Hematopoietic multipotent progenitor cell treated with erythropoietin and hydrocortisone succinate and interleukin-3 and kit ligand, for 15 days (in vitro differentiated cells): ENCODE results near the gene PRXL2B.
"Not testable (repeated sequence)": the region's sequence is repeated elsewhere in the genome, so short reads cannot be mapped to it uniquely, and the experiment has no call there.

ENCODE experiments used
- DNase-seq: peaks from one replicate; pipeline ENCODE4 v3.0.0-alpha.2; 2015; ENCODE audit warnings: low spot score

Gene PRXL2B

DNA sequence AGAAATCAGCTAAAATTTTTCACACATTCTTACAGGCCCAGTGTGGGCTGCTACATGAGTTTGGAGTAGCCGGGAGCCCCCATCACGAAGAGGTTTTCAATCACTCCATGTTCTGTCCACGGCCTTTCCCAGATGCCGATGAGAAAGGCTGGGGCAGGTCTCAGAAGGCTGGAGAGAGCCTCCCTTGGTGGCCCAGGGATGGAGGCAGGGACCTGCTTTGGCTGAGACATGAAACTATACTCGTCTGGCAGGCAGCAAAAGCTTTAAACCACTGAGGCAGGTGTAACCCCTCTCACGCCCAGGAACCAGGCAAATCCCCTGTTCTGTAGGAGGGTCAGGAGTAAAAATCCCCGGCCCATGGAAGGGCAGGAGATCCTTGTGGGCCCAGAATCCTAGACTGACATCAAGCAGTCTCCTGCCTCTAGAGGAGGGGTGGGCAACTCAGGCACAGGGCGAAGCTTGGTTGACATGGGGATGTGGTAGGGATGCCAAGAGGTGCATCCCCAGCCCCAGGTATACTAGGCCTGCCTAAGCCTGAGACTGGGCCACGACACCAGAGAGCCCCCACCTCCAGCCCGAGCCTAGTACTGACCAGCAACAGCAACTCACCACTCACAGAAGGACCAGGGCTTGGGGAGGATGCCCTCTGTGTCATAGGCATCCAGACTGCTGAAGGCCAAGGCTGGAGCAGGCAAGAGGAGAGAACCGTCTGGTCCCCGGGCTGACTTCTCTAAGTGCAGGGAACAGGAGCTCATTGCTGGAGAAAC lies 37.2 kb downstream of the PRXL2B start:
- no peak for DNase-seq

DNA sequence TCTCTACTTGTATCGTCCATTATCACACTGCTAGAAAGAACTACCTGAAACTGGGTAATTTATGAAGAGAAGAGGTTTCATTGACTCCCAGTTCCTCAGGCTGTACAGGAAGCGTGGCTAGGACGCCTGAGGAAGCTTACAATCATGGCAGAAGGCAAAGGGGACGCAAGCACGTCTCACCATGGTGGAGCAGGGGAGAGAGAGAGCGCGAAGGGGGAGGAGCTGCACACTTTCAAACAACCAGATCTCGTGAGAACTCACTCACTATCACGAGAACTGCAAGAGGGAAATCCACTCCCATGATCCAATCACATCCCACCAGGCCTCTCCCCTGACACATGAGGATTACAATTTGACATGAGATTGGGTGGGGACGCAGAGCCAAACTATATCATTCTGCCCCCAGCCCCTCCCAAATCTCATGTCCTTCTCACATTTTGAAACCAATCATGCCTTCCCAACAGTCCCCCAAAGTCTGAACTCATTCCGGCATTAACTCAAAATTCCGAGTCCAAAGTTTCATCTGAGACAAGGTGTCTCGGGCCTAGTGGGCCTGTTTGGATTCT lies 38.2 kb downstream of the PRXL2B start:
- no peak for DNase-seq

DNA sequence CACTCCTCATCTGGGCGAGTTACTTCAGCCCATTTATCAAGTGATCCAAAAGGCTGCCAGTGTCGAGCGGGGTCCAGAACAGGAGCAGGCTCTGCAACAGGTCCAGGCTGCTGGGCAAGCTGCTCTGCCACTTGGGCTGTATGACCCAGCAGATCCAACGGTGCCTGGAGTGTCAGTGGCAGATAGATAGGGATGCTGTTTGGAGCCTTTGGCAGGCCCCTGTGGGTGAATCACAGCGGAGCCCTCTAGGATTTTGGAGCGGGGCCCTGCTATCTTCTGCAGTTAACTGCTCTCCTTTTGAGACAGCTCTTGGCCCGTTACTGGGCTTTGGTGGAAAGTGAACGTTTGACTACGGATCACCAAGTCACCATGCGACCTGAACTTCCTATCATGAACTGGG lies 38.7 kb downstream of the PRXL2B start:
- DNase-seq: no peak

DNA sequence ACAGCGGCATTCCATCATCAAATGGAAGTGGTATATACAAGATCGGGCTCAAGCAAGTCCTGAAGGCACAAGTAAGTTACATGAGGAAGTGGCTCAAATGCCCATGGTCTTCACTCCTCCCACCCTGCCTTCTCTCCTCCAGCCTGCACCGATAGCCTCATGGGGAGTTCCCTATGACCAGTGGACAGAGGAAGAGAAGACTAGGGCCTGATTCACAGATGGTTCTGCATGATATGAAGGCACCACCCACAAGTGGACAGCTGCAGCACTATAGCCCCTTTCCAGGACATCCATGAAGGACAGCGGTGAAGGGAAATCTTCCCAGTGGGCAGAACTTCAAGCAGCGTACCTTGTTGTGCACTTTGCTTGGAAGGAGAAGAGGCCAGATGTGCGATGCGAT lies 39.2 kb downstream of the PRXL2B start:
- not testable (repeated sequence) for DNase-seq

DNA sequence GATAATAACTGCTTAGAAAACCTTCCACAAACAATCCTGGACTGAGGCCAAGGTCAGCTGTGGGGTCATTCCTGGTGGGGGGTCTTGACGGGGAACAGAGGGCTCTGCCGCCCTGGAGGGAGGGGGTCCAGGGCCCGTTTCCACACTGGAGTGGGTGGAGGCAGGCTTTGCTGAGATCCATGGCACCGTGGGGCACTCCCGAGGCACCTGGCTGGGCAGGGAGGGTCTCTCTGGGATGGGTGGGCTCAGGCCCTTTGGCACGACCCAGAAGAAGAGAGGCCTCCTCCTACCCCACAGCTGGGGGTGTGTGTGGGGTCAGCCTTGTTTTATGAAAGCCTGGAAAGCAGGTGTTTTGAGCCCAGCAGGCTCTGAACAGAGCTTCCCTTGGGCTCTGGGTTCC lies 41.2 kb downstream of the PRXL2B start:
- DNase-seq: no peak

DNA sequence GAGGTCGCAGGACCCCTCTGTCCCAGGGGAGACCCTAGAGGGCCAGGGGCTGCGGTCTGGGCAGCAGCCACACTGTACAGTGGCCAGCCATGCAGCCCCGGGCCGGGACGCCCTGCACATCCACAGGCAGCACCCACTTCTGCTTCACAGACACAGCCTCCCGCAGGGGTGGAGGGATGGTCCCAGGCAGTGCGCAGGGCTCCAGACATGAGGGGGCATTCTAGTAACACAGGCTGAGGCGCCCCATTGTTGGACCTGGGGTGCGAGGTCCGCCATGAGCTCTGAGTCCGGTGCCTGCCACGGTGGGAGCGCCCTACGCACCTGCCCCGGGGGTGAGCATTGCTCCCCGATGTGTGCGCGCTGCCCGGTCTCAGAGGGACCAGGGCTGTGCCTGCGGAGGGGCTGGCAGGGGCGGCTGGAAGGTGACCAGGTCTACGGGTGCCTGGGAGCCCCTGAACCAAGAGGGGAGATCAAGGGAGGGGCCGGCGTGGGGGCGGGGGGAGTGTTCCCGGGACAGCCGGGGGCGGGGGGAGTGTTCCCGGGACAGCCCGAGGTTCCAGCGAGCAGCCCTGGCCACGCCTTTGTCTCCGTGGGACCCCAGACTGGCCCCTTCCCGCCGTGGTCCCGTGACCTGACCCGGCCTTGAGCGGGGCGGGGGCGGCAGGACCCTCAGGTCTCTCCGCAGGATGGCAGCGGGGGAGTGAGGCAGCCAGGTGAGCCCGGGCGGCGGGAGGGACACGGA lies 41.8 kb downstream of the PRXL2B start:
- DNase-seq: no peak

DNA sequence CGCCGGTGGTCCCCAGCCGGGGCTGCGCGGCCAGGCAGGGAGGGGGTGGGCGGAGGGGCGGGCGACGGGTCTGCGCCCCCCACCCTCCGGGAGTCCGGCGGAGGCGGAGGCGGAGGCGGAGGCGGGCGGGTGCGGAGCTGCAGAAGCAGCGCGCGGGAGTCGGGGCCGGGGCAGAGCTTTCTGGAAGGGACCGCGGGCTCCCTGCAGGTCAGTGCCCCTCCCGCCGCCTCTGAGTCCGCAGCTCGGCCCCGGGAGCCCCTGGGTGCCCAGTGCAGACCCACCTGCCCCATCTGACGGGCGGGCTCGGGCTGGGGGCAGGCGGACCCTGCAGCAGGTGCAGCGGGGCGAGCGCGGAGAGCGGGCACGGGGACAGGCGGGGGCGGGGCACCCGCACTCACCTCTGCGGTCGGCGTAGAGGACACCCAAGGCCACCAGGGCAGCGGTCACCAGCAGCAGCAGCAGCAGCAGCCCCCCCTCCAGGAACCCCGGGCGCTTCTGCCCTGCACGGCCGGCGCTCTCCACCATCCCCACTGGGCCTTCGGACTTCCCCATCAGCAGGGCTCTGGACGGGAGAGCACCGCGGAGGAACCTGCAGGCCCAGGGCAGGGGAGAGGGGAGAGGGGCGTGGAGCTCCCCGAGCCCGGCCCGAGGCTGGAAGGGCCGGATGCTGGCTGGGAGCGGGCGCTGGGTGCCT lies 42.5 kb downstream of the PRXL2B start:
- DNase-seq: no peak

DNA sequence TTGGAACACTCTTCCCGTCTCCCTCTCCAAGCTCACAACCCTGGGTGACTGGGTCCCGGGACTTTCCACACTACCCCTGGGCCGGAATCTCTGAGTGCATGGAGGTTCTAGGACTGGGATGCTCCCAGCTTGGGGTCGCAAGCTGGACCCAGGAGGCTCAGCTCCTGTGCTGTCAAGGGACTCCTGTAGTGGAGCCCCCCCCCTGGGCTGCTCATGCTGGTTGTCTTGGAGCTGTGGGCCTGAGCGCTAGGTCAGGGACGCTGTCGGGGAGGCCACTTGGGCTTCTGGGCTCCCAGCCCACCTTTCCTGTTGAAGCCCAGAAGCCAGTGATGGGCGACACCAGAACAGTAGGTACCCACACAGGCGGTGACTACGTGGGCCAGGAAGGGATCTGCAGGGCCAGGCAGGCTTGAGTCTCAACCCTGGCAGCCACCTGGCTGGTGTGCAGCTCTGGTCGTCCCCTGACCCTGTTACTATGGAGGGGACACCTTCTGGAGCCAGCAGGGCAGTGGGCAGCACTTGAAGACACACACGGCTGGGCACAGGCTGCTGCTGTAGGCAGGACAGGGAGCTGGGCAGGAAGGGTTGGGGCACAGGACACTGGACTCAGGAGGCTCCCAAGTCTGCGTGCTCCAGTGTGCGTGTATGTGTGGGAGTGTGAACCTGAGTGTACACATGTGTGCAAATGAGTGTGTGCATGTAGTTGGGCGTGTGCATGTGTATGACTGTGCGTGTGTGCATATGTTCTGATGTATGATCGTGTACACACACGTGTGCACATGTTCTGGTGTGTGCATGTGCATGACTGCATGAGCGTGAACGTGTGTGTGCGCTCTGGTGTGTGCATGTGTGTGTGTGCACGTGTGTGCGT lies 43.3 kb downstream of the PRXL2B start:
- DNase-seq: no peak

DNA sequence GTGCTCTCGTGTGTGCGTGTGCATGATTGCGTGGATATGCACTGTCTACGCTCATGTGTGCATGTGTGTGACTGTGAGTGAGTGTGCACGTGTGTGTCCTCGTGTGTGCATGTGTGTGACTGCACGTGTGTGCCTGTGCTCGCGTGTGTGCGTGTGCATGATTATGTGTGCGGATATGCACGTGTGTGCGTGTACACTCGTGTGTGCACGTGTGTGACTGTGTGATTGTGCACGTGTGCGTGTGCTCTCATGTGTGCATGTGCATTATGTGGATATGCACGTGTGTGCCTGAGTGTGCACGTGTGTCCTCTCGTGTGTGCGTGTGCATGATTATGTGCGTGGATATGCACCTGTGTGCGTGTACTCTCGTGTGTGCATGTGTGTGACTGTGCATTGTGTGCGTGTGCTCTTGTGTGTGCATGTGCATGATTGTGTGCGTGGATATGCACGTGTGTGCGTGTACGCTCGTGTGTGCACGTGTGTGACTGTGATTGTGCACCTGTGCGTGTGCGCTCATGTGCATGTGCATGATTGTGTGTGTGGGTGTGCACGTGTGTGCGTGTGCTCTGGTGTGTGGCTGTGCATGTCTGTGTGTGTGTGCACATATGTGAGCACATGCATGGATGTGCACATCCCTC lies 44.0 kb downstream of the PRXL2B start:
- no peak for DNase-seq

DNA sequence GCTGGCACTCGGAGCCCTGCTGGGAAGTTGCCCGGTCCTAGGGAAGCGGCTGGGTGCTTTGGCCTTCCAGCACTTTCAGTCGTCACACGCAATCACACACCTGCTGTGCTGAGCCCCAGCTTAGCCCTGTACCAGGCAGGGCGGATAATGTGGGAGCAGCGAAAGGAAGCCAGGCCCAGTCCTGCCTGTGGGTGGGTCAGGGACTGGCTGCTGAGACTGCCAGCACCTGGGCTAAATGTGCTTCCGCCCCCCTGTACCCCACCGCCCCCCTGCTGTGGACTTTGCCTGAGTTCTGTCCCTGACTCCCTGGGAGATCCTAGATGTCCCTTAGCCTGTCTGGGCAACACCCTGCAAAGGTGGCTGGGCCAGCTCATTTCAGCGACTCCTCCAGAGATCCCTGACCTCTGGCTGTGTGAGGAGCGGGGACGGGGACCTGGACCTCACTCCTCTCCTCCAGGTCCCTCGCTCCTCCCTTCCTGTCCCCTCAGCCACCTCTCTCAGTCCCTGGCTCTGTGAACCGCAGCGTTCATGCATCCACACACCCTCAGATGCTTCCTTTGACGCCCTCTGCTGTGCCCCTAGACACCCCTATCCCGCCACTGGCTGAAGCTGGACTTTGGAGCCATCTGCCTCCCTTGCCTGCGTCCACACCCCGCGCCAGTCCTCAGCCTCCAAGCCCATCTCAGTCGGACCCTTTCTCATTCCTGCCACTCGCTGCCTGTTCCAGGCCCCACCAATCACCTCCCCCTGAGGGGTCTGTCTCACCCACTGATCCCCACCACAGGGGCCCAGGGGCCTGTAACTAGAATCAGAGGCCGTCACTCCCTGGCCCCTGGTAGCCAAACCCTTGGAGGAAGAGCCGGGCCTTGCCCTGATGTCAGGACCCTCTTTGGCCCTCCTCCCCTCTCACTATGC lies 44.8 kb downstream of the PRXL2B start:
- no peak for DNase-seq

DNA sequence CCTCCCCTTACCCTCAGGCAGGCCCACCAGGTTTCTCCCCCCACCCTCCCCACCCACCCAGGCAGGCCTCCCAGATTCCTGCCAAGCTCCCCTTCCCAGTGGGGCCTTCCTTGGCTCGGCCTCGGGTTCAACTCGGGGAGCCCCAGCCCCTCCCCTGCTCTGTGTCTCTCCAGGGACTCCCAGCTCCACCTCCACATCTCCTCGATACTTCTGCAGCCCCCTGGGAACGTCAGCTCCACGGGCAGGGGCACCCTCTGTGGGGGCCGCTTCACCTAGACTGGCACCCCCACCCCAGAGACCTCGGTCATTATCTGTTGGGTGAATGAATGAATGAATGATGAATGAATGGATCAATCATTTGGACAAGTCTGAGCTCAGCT lies 45.5 kb downstream of the PRXL2B start:
- no peak for DNase-seq

DNA sequence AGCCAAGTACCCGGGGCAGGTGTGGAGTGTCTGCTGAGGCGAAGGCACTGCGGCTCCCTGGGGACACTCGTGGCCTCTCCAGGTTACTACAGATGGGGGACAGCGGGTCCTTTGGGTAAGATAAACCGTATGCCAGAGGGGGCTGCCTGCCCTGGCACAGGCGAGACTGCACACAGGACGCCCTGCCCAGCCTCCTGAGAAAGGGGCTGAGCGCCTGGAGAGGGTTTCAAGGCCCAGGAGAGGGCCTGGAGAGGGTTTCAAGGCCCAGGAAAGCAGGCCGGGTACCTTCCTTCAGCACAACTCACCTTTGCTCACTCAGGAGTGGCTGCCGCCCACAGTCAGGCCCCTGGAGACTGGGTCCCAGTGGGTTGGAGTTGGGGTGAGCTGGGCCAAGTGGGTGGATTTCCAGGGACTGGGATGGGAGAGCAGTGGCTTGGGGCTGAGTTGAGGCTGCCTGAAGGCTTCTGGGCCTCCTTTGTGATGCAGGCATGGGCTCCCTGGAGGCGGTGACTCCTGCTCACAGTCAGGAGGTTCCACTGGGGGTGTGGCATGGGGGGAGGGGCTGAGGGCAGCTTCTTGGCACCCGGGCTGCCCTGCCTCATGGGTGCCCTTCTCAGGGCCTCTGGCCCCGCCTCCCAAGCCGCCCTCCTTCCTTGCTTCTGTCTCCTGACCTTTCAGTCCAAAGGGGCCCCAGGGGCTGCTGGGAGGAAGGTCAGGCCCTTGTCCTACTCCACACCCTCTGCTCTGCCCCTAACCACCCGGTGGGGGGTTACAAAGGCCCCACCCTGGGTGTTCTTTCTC lies 46.2 kb downstream of the PRXL2B start, which contains the start of gene MMEL1:
TSS of gene MMEL1 (minus strand) at position 456 of the 801 bp plus-strand sequence. CDS start 3,532 bp downstream, outside the sequence.
- no peak for DNase-seq

DNA sequence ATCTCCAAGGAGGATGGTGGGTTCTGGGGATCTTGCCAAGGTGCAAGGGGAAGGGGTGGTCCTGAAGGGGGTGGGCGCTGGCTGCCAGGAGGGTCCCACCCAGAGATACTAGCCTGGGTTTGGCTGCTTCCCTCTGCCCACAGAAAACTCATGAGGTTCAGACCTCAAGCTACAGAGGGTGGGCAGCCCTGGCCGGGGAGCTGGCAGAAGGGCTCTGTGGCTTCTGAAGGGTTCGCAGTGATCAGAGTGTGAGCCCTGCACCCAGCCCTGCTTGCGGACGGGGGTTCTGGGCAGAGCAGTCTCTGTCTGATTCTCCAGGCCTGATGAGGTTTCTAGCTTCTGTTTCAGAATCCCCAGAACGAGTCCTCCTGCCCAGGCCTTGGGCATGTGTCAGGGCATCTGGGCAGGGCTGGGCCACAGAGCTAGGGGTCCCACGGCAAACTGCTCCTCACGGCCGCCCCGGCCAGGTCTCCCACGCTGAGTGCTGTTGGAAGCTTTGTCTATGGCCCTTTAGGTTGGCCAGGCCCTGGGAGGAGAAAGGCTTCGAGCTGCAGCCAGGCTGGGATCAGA lies 46.9 kb downstream of the PRXL2B start:
- no peak for DNase-seq

DNA sequence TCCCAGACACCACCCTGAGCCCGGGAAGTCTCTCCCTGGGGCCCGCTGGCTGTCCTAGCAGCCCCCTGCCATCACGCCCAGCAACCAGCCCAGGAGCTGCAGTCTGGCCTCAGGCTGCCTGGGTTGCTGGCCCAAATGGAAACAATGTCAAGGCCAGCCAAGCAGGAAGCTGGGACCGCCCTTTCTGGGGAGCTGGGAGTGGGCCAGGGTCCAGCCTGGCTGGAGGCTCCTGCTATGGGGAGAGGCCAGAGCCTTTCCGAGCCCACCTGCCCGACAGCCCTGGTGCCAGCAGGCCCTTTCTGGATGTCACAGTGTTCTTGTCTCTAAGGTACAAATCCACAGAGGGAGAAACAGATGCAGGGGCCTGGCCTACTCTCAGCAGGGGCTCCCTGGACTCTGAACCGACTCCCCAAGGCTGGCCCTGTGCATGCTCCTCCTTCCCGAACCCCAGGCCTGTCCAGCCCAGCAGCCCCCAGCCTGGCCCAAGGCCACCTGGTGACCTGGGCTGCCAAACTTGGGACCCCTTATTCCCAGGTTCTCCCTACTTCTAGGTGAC lies 47.4 kb downstream of the PRXL2B start:
- no peak for DNase-seq

DNA sequence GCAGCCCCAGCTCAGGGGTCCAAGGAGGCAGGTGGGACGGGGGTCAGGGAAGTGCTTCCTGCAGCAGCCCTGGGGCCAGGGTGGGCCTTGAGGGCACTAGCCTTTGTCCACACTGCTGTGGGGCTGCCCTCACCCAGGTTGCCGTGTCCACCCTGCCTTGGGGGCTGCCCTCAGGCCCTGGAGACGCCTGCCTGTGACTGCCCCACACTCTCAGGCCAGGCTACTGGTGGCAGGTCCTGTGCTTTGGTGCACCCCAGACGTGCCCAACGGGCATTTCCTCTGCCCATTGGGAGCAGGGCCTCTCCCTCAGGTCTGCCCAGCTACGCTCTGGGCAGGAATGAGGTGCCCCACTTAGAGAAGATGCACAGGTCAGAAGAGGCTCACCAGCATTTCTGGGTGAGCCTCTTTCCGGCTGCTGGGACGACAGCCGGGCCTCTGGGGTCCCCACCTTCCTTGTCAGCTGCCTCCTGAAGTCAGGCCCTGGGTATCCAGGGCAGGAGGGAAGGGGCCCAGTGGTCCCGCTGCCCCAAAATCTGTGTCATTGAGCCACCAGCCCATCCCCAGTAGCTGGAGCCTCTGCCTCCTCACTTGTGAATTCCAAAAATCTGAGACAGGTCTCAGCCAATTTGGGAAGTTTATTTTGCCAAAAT lies 48.9 kb downstream of the PRXL2B start:
- no peak for DNase-seq

DNA sequence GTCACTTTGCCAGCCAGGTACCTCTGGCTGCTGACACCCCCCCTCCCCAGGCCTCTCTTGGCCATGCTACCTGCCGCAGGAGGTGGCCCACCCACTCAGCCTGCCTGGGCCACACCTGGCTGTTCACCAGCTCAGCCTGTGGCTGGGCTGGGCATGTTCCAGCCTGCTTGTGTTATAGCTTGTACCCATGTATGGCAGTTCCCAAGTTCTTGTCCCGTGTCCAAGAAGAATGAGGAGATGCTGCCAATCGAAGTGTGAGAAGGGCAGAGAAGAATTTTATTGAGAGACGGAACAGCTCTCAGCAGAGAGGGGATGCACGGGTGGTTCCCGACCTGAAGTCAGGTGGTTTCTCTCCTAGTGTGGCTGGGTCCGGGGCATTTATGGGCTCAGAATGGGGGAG lies 50.2 kb downstream of the PRXL2B start:
- DNase-seq: no peak

DNA sequence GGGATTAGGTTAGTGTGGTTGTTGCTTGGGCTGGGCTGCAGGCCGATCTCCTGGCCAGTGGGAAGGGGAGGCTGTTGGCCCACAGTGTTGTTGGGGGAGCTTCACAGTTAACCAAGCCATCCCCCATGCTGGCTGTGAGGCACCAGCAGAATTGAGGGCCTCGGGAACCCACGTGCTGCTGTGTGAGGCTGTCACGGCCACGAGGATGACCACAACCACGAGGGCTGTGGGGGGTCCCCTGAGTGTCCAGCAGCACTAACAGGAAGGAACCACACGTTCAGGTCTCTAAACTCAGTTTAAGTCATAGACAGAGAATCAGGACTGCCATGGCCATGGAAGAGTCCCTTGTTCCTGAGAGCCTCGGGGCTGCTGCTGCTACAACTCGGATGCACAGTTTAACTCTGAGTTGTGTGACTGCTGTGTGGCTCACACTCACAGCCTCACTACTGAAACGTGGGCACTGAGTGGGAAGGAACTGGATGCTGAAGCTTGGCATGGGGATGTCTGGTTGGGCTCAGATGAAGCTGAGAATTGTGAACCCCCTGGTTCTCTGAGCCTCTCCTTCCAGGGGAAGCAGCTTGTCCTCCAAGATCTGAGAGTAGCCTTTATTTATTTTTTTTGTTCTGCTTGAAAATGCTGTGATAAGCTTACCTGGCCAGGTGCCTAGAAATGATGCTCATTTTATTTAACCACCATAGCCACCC lies 51.0 kb downstream of the PRXL2B start:
- DNase-seq: no peak
